ENCODE data around the gene CORO2A. TPM values are rescaled to one million over a fixed set of nuclear protein-coding genes. Genes with fewer than 3 reads are reported as not detected.

CORO2A gene
- total RNA-seq, 4 donors from 2014 or later: 2.8 to 4.6 (median 4.2) TPM

DNA sequence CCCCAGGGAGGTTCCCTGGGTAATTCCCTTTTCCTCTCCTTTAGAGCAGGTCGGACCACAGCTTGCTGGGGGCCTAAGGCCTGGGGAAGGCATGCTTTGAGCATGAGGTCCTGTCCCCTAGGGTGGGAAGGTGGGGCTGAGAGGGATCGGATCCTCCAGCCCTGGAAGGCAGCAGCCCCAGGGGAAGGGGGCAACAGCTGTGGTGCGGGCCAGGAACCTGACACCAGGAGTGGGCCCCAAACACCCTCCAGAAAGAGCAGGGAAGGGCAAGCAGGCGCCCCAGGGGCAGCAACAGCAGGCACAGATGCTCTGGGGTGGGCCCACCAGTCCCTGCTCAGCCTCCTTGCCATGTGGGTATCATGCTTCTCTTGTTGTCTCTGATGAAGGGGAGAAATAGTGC is 3.2 kb upstream of the CORO2A start:
- DNase-seq: no peak
- Histone ChIP-seq H3K4me3 (no peak overlapping the region), H3K36me3 (no peaks in the 10 kb centered on the region), H3K9me3 (no peaks in the 10 kb centered on the region), H3K27me3 (no peaks in the 10 kb centered on the region), H3K27ac (no peak overlapping the region), H3K4me1 (no peaks in the 10 kb centered on the region)
- intact Hi-C loops (cut with DNase I; ENCODE audit: low total_unique reads): no loop called here
- TF ChIP-seq POLR2A (IDR thresholded peaks at IDR 0.05) (no peak), CTCF (IDR thresholded peaks at IDR 0.05) (no peak)

DNA sequence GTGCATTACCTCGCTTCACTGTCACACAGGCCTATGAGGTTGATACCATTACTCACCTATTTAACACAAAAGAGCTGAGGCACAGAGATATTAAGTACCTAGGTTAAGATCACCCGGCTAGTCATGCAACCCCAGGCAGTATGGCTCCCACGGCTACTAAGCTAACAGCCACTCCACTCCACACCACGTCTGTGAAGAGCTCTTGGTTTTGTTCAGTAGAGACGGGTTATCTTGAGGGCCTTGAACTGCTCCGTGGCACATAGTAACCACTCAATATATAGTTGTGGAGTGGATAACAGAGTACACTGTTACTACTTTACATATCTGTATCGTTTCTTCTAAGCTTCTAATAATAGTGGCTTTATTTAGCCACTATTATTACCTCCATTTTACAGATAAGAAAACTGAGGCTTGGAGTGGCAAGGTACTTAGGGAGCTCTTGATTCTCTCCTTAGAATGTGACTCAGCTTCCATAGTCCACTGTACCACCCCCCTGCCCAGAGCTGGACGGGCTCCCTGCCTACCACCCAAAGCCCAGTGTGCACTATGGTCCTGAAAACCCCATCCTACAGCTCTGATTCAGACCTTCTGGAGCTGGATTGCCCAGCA is 1.0 kb upstream of the CORO2A start:
- Histone ChIP-seq H3K4me3 (peak overlapping the region; percentile 37 to 47), H3K4me1 (no peaks in the 10 kb centered on the region), H3K27me3 (no peaks in the 10 kb centered on the region), H3K36me3 (no peaks in the 10 kb centered on the region), H3K27ac (peak overlapping the region; percentile 61 to 63), H3K9me3 (no peaks in the 10 kb centered on the region)
- intact Hi-C loops (cut with DNase I; ENCODE audit: low total_unique reads): no loop called here
- TF ChIP-seq CTCF (IDR thresholded peaks at IDR 0.05) (no peak), POLR2A (IDR thresholded peaks at IDR 0.05) (no peak)
- no peak for DNase-seq

GRCh38 chr9:98191671-98192502 is 550 bp downstream of the CORO2A start:
- intact Hi-C loops (cut with DNase I; ENCODE audit: low total_unique reads): no loop called here
- Histone ChIP-seq H3K4me3 (peak overlapping the region; percentile 30 to 47), H3K4me1 (no peaks in the 10 kb centered on the region), H3K9me3 (no peaks in the 10 kb centered on the region), H3K27me3 (no peaks in the 10 kb centered on the region), H3K36me3 (no peaks in the 10 kb centered on the region), H3K27ac (peak overlapping the region in 1 of 2 donors; percentile 30)
- TF ChIP-seq CTCF (IDR thresholded peaks at IDR 0.05) (no peak), POLR2A (IDR thresholded peaks at IDR 0.05) (no peak)
- no peak for DNase-seq

DNA sequence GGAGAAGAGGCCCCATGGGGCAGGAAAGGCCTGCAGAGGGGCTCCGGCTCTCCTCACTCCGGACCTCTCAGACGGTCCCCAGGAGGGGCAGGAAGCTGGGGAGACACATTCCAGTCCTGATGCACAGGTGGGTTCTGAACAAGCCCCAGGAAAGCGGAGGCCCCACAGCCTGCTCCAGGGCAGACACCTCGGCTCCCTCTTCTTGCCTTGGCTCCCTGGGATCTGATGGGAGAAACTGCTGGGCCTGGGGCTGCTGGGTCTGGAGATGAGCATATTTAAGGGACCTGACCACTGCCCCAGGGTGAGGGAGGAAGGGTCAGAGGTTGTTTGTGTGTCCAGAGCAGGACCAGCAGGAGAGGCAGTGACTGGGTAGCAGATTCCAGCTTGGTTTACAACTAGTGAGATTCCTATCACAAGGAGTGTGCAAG is 1.2 kb downstream of the CORO2A start:
- no peaks in the 10 kb centered on the region for H3K4me1 ChIP-seq
- no peaks in the 10 kb centered on the region for H3K27me3 ChIP-seq
- DNase-seq: no peak
- TF ChIP-seq CTCF (IDR thresholded peaks at IDR 0.05): no peak
- TF ChIP-seq POLR2A (IDR thresholded peaks at IDR 0.05): no peak
- no peaks in the 10 kb centered on the region for H3K36me3 ChIP-seq
- no peak overlapping the region for H3K27ac ChIP-seq
- no peak overlapping the region for H3K4me3 ChIP-seq
- no peaks in the 10 kb centered on the region for H3K9me3 ChIP-seq
- intact Hi-C loops (cut with DNase I; ENCODE audit: low total_unique reads): no loop called here

GRCh38 chr9:98190757-98191105 is 1.7 kb downstream of the CORO2A start:
- no peaks in the 10 kb centered on the region for H3K27me3 ChIP-seq
- intact Hi-C loops (cut with DNase I; ENCODE audit: low total_unique reads): no loop called here

More at GRCh38 chr9:98190757-98191105, 1.7 kb downstream of the CORO2A start:
- no peak overlapping the region for H3K4me3 ChIP-seq
- H3K27ac ChIP-seq: no peak overlapping the region
- DNase-seq: no peak
- TF ChIP-seq CTCF (IDR thresholded peaks at IDR 0.05) (no peak), POLR2A (IDR thresholded peaks at IDR 0.05) (no peak)
- no peaks in the 10 kb centered on the region for H3K36me3 ChIP-seq
- no peaks in the 10 kb centered on the region for H3K9me3 ChIP-seq
- no peaks in the 10 kb centered on the region for H3K4me1 ChIP-seq
